Mesenchymal stem cell (in vitro differentiated cells and primary cell): Measurements from ENCODE around the gene CUX1.

Experiments
- DNase-seq: peaks from one replicate; pipeline ENCODE4 v3.0.0-alpha.2; 2013
- H2AFZ ChIP-seq: one replicate; pipeline ENCODE4 v1.6.1; 2013; ENCODE audit warnings: low read depth, mild to moderate bottlenecking, control low read depth, inconsistent platforms, low read length, moderate library complexity
- H2AK5ac ChIP-seq: 2 replicates; pipeline ENCODE4 v1.6.1; 2013; ENCODE audit warnings: low read length, moderate library complexity, mild to moderate bottlenecking, inconsistent platforms; ENCODE audit not compliant: severe bottlenecking
- H2BK120ac ChIP-seq: one replicate; pipeline ENCODE4 v1.6.1; 2013; ENCODE audit warnings: low read depth, mild to moderate bottlenecking, inconsistent platforms, low read length, moderate library complexity
- H2BK12ac ChIP-seq, 2 experiments: one replicate each; pipeline ENCODE4 v1.6.1; 2013; ENCODE audit warnings: inconsistent platforms in 2 of 2, low read length in 2 of 2, mild to moderate bottlenecking in 2 of 2, moderate library complexity in 2 of 2, control low read depth in 1 of 2
- H2BK15ac ChIP-seq: one replicate; pipeline ENCODE4 v1.6.1; 2013; ENCODE audit warnings: mild to moderate bottlenecking, low read depth, inconsistent platforms; ENCODE audit not compliant: poor library complexity, severe bottlenecking
- H2BK5ac ChIP-seq: 2 replicates; pipeline ENCODE4 v1.6.1; 2013; ENCODE audit warnings: low read depth, mild to moderate bottlenecking, low read length, control low read depth, inconsistent platforms; ENCODE audit not compliant: poor library complexity, severe bottlenecking
- H3K14ac ChIP-seq, 2 experiments: one replicate each; pipeline ENCODE4 v1.6.1; 2013; ENCODE audit warnings: inconsistent platforms in 2 of 2, low read length in 2 of 2, control low read depth in 1 of 2, mild to moderate bottlenecking in 1 of 2, moderate library complexity in 1 of 2
- H3K18ac ChIP-seq, 2 experiments: one replicate each; pipeline ENCODE4 v1.6.1; 2013; ENCODE audit warnings: inconsistent platforms in 2 of 2, low read length in 2 of 2, control low read depth in 1 of 2, low read depth in 1 of 2, mild to moderate bottlenecking in 1 of 2
- H3K23ac ChIP-seq, 2 experiments: one replicate each; pipeline ENCODE4 v1.6.1; 2013; ENCODE audit warnings: inconsistent platforms in 2 of 2, low read length in 2 of 2, mild to moderate bottlenecking in 2 of 2, moderate library complexity in 2 of 2, control low read depth in 1 of 2
- H3K27ac ChIP-seq: 2 replicates; pipeline ENCODE4 v1.5.1; 2013; ENCODE audit warnings: mild to moderate bottlenecking, moderate library complexity, low read length, control low read depth, inconsistent platforms; ENCODE audit not compliant: poor library complexity, severe bottlenecking
- H3K27me3 ChIP-seq, 2 experiments: 2 replicates each; pipeline versions ENCODE4 v1.6.1 to v1.7.0; 2013; ENCODE audit warnings: low read length in 2 of 2, mild to moderate bottlenecking in 2 of 2, moderate library complexity in 2 of 2, control low read depth in 1 of 2, inconsistent platforms in 1 of 2; ENCODE audit not compliant: control insufficient read depth in 1 of 2, insufficient read depth in 1 of 2
- H3K36me3 ChIP-seq, 2 experiments: 2 replicates each; pipeline versions ENCODE4 v1.6.1 to v1.7.0; 2013; ENCODE audit warnings: low read length in 2 of 2, control low read depth in 1 of 2, inconsistent platforms in 1 of 2, low read depth in 1 of 2, mild to moderate bottlenecking in 1 of 2; ENCODE audit not compliant: insufficient read depth in 2 of 2, control insufficient read depth in 1 of 2
- H3K4ac ChIP-seq, 2 experiments: one replicate each; pipeline ENCODE4 v1.6.1; 2013; ENCODE audit warnings: inconsistent platforms in 2 of 2, low read length in 2 of 2, mild to moderate bottlenecking in 2 of 2, moderate library complexity in 2 of 2, control low read depth in 1 of 2, low read depth in 1 of 2
- H3K4me1 ChIP-seq: 2 replicates; pipeline ENCODE4 v1.6.1; 2013; ENCODE audit warnings: low read depth, low read length, control low read depth; ENCODE audit not compliant: control insufficient read depth, insufficient read depth
- H3K4me2 ChIP-seq: 2 replicates; pipeline ENCODE4 v1.6.1; 2013; ENCODE audit warnings: low read length, mild to moderate bottlenecking, inconsistent platforms; ENCODE audit not compliant: poor library complexity, severe bottlenecking
- H3K4me3 ChIP-seq, 2 experiments: 2 replicates each; pipeline versions ENCODE4 v1.5.1 to v1.7.0; 2013; ENCODE audit warnings: low read length in 2 of 2, mild to moderate bottlenecking in 2 of 2, control low read depth in 1 of 2, low read depth in 1 of 2; ENCODE audit not compliant: insufficient read depth in 1 of 2
- H3K79me1 ChIP-seq: replicated peaks from 2 replicates; pipeline ENCODE4 v1.6.1; 2013; ENCODE audit warnings: mild to moderate bottlenecking, control low read depth, low read length, inconsistent platforms; ENCODE audit not compliant: poor library complexity, severe bottlenecking
- H3K9ac ChIP-seq: 2 replicates; pipeline ENCODE4 v1.7.0; 2013; ENCODE audit warnings: mild to moderate bottlenecking, low read length, moderate library complexity
- H3K9me3 ChIP-seq: 2 replicates; pipeline ENCODE4 v1.7.0; 2013; ENCODE audit warnings: mild to moderate bottlenecking, low read length; ENCODE audit not compliant: control insufficient read depth
- H4K8ac ChIP-seq: one replicate; pipeline ENCODE4 v1.6.1; 2013; ENCODE audit warnings: inconsistent platforms, mild to moderate bottlenecking, low read length, moderate library complexity
- H4K91ac ChIP-seq: one replicate; pipeline ENCODE4 v1.6.1; 2013; ENCODE audit warnings: mild to moderate bottlenecking, low read length, inconsistent platforms
- WGBS: methylation state at CpG from one replicate; pipeline ENCODE4 v1.1.7; 2013; ENCODE audit warnings: mixed read lengths; 5-methylcytosine and 5-hydroxymethylcytosine counted together

The CUX1 gene

GRCh38 chr7:102287981-102288278 is 470.5 kb downstream of the CUX1 start:
- Histone ChIP-seq H3K9me3 (no peaks in the 10 kb centered on the region), H4K8ac (peak overlapping the region; percentile 57), H2BK15ac (no peak overlapping the region), H3K27ac (no peak overlapping the region), H3K23ac (no peak overlapping the region), H2BK5ac (no peak overlapping the region), H3K14ac (peak overlapping the region in 1 of 2 experiments; percentile 5), H3K36me3 (peaks cover 0 to 1% of the 10 kb centered on the region in 2 experiments), H2AK5ac (no peak overlapping the region), H3K4me2 (peak overlapping the region; percentile 100), H2AFZ (peak overlapping the region; percentile 18), H3K4me3 (peak overlapping the region; percentile 83), H4K91ac (no peak overlapping the region), H2BK120ac (no peak overlapping the region), H3K18ac (peak overlapping the region in 1 of 2 experiments; percentile 79), H3K9ac (peak overlapping the region; percentile 74), H3K4me1 (peaks cover 35% of the 10 kb centered on the region), H3K4ac (no peak overlapping the region), H3K27me3 (peaks cover 16 to 32% of the 10 kb centered on the region in 2 experiments), H2BK12ac (no peak overlapping the region), H3K79me1 (peaks cover 25% of the 10 kb centered on the region)
- DNase-seq = peak; percentile 21
- no CpG with 5 or more reads among the region's 5 CpGs for WGBS

GRCh38 chr7:102288285-102288930 is 471.0 kb downstream of the CUX1 start:
- Histone ChIP-seq H2BK120ac (no peak overlapping the region), H4K8ac (no peak overlapping the region), H3K36me3 (no peaks in the 10 kb centered on the region), H2BK15ac (no peak overlapping the region), H3K79me1 (peaks cover 25% of the 10 kb centered on the region), H4K91ac (no peak overlapping the region), H3K27ac (no peak overlapping the region), H2AK5ac (no peak overlapping the region), H3K9ac (peak overlapping the region; percentile 74), H2AFZ (no peak overlapping the region), H3K9me3 (no peaks in the 10 kb centered on the region), H2BK5ac (no peak overlapping the region), H3K4me2 (peak overlapping the region; percentile 100), H3K4me1 (peaks cover 36% of the 10 kb centered on the region), H3K23ac (peak overlapping the region in 1 of 2 experiments; percentile 74), H3K4ac (no peak overlapping the region), H3K27me3 (peaks cover 19 to 35% of the 10 kb centered on the region in 2 experiments), H3K18ac (no peak overlapping the region), H2BK12ac (no peak overlapping the region), H3K4me3 (peak overlapping the region; percentile 4 to 83), H3K14ac (no peak overlapping the region)
- WGBS = 34% methylated on average over 9 of the region's 10 CpGs
- peak; percentile 19 for DNase-seq

- H3K4me2 ChIP-seq = no peak overlapping the region
- no peak for DNase-seq
- H3K4ac ChIP-seq = no peak overlapping the region
- H2BK15ac ChIP-seq = no peak overlapping the region
- peaks cover 34% of the 10 kb centered on the region for H3K4me1 ChIP-seq
- H2BK120ac ChIP-seq = no peak overlapping the region
- H3K4me3 ChIP-seq = no peak overlapping the region
- no peak overlapping the region for H2BK12ac ChIP-seq
- H3K9ac ChIP-seq = no peak overlapping the region
- no peak overlapping the region for H3K18ac ChIP-seq
- H3K36me3 ChIP-seq = no peaks in the 10 kb centered on the region
- no peaks in the 10 kb centered on the region for H3K9me3 ChIP-seq
- no peak overlapping the region for H3K23ac ChIP-seq
- WGBS = 82% methylated on average over 9 of the region's 9 CpGs
- H2AFZ ChIP-seq = no peak overlapping the region
- no peak overlapping the region for H4K8ac ChIP-seq
- no peak overlapping the region for H2AK5ac ChIP-seq
- peaks cover 25% of the 10 kb centered on the region for H3K79me1 ChIP-seq
- no peak overlapping the region for H3K14ac ChIP-seq
- no peak overlapping the region for H4K91ac ChIP-seq
- H3K27ac ChIP-seq = no peak overlapping the region
- no peak overlapping the region for H2BK5ac ChIP-seq
- peaks cover 23 to 39% of the 10 kb centered on the region in 2 experiments for H3K27me3 ChIP-seq
Observed at GRCh38 chr7:102289057-102289456, 471.6 kb downstream of the CUX1 start.

- peaks cover 0 to 5% of the 10 kb centered on the region in 2 experiments for H3K36me3 ChIP-seq
- no peak for DNase-seq
- no peak overlapping the region for H3K4me2 ChIP-seq
- H3K9ac ChIP-seq = no peak overlapping the region
- H2AK5ac ChIP-seq = no peak overlapping the region
- H4K91ac ChIP-seq = no peak overlapping the region
- no peak overlapping the region for H2AFZ ChIP-seq
- no peak overlapping the region for H3K27ac ChIP-seq
- WGBS = 80% methylated on average over 17 of the region's 18 CpGs
- no peak overlapping the region for H2BK12ac ChIP-seq
- no peak overlapping the region for H2BK120ac ChIP-seq
- H3K23ac ChIP-seq = no peak overlapping the region
- H3K4me3 ChIP-seq = no peak overlapping the region
- no peak overlapping the region for H3K4ac ChIP-seq
- no peak overlapping the region for H2BK15ac ChIP-seq
- no peaks in the 10 kb centered on the region for H3K9me3 ChIP-seq
- no peak overlapping the region for H2BK5ac ChIP-seq
- H3K4me1 ChIP-seq = peaks cover 26% of the 10 kb centered on the region
- no peak overlapping the region for H3K14ac ChIP-seq
- peaks cover 27% of the 10 kb centered on the region for H3K79me1 ChIP-seq
- H4K8ac ChIP-seq = no peak overlapping the region
- H3K27me3 ChIP-seq = peaks cover 16 to 46% of the 10 kb centered on the region in 2 experiments
- H3K18ac ChIP-seq = no peak overlapping the region
Observed at GRCh38 chr7:102291056-102291915, 473.9 kb downstream of the CUX1 start.
